Spinal cord (tissue), 10 donors: Measurements from ENCODE around the gene VASN. TPM values are rescaled to one million over a fixed set of nuclear protein-coding genes. Genes with fewer than 3 reads are reported as not detected.

Experiments used
- DNase-seq, 6 donors: peaks; one replicate each; pipeline versions ENCODE4 v3.0.0 to v3.0.0-alpha.2; 2013 to 2015; ENCODE audit warnings: low spot score in 6 of 6, low read depth in 4 of 6
- H3K27ac ChIP-seq: one replicate; pipeline ENCODE4 v1.5.1; 2013; ENCODE audit warnings: low read depth, low read length, control low read depth
- H3K27me3 ChIP-seq: one replicate; pipeline ENCODE4 v1.6.1; 2013; ENCODE audit warnings: low read length; ENCODE audit not compliant: control insufficient read depth, insufficient read depth
- H3K36me3 ChIP-seq: one replicate; pipeline ENCODE4 v1.6.1; 2013; ENCODE audit warnings: low read length; ENCODE audit not compliant: control insufficient read depth, insufficient read depth
- H3K4me1 ChIP-seq: one replicate; pipeline ENCODE4 v1.6.1; 2013; ENCODE audit warnings: low read length; ENCODE audit not compliant: control insufficient read depth, insufficient read depth
- H3K4me3 ChIP-seq: one replicate; pipeline ENCODE4 v1.5.1; 2013; ENCODE audit warnings: low read depth, low read length, control low read depth
- H3K9me3 ChIP-seq: one replicate; pipeline ENCODE4 v1.6.1; 2013; ENCODE audit warnings: low read length; ENCODE audit not compliant: control insufficient read depth, insufficient read depth
- WGBS: methylation state at CpG from one replicate; pipeline ENCODE4 v1.1.5; 2013; ENCODE audit warnings: missing lambda C conversion rate; ENCODE audit not compliant: insufficient coverage; 5-methylcytosine and 5-hydroxymethylcytosine counted together
- polyA plus RNA-seq, 2 donors: library from polyadenylated mRNA; unstranded; fragments of 120-200 nt; gene quantifications; one replicate each; pipeline ENCODE4 v1.2.1, GENCODE V29; 2013; ENCODE audit not compliant: insufficient read length in 2 of 2
- small RNA-seq: library from RNA; depleted of rRNA; stranded (forward); fragments of <200 nt; gene quantifications from one replicate; pipeline ENCODE3, GENCODE V24; 2014; ENCODE audit warnings: low replicate concordance
- total RNA-seq, 2 donors: library from RNA; depleted of rRNA in 1 of 2; stranded (reverse); fragments of 120-200 nt in 1 of 2; fragments of >200 nt in 1 of 2; gene quantifications; one replicate each; pipeline versions ENCODE4 v1.2.3 to v1.2.4, GENCODE V29; 2013 to 2014
- donor health status: healthy.

The VASN gene
- total and polyA plus RNA-seq, 4 donors: 5.3 to 19.6 (median 9.5) TPM

GRCh38 chr16:4419402-4419959, 47.8 kb downstream of the VASN start:
- 82% methylated on average over 7 of the region's 7 CpGs for WGBS
- Histone ChIP-seq H3K4me1 (peaks cover 21% of the 10 kb centered on the region), H3K4me3 (no peak overlapping the region), H3K27ac (no peak overlapping the region), H3K36me3 (no peaks in the 10 kb centered on the region), H3K9me3 (no peaks in the 10 kb centered on the region), H3K27me3 (no peaks in the 10 kb centered on the region)
- no peak for DNase-seq

- Histone ChIP-seq H3K27me3 (no peaks in the 10 kb centered on the region), H3K4me3 (no peak overlapping the region), H3K27ac (no peak overlapping the region), H3K9me3 (no peaks in the 10 kb centered on the region), H3K4me1 (peaks cover 15% of the 10 kb centered on the region), H3K36me3 (no peaks in the 10 kb centered on the region)
- WGBS: no CpG with 5 or more reads among the region's 8 CpGs
- no peak for DNase-seq
Observed at GRCh38 chr16:4420505-4421105, 49.0 kb downstream of the VASN start.

- under 1% methylated on average over 68 of the region's 68 CpGs for WGBS
- peak; percentile 88 to 98 (median 94) for DNase-seq
- peaks cover 18% of the 10 kb centered on the region for H3K36me3 ChIP-seq
- no peaks in the 10 kb centered on the region for H3K27me3 ChIP-seq
- peak within 1 kb of the TSS; percentile 98 for H3K27ac ChIP-seq
- no peaks in the 10 kb centered on the region for H3K9me3 ChIP-seq
- H3K4me3 ChIP-seq: peak within 1 kb of the TSS; percentile 97
- H3K4me1 ChIP-seq: peaks cover 10% of the 10 kb centered on the region
Observed at GRCh38 chr16:4425378-4426020, 53.9 kb downstream of the VASN start, which contains the start of gene DNAJA3. Gene DNAJA3, plus strand, starts transcription at chr16:4425868. Its CDS starts 14 bp downstream, at chr16:4425882.

- DNase-seq: no peak
- Histone ChIP-seq H3K9me3 (no peaks in the 10 kb centered on the region), H3K27me3 (no peaks in the 10 kb centered on the region), H3K27ac (peak overlapping the region; percentile 98), H3K36me3 (peaks cover 21% of the 10 kb centered on the region), H3K4me3 (peak overlapping the region; percentile 97), H3K4me1 (peaks cover 10% of the 10 kb centered on the region)
- WGBS: 4% methylated on average over 20 of the region's 31 CpGs
Observed at GRCh38 chr16:4426021-4426684, 54.5 kb downstream of the VASN start.

- H3K27ac ChIP-seq: no peak overlapping the region
- no peaks in the 10 kb centered on the region for H3K27me3 ChIP-seq
- WGBS: 88% methylated on average over 9 of the region's 12 CpGs
- H3K9me3 ChIP-seq: no peaks in the 10 kb centered on the region
- peaks cover 27% of the 10 kb centered on the region for H3K36me3 ChIP-seq
- peaks cover 10% of the 10 kb centered on the region for H3K4me1 ChIP-seq
- no peak for DNase-seq
- peak overlapping the region; percentile 97 for H3K4me3 ChIP-seq
Observed at GRCh38 chr16:4426722-4427372, 55.2 kb downstream of the VASN start.

- H3K9me3 ChIP-seq: no peaks in the 10 kb centered on the region
- H3K4me1 ChIP-seq: peaks cover 10% of the 10 kb centered on the region
- H3K36me3 ChIP-seq: peaks cover 34% of the 10 kb centered on the region
- H3K4me3 ChIP-seq: no peak overlapping the region
- no peak for DNase-seq
- 93% methylated on average over 6 of the region's 7 CpGs for WGBS
- H3K27me3 ChIP-seq: no peaks in the 10 kb centered on the region
- no peak overlapping the region for H3K27ac ChIP-seq
Observed at GRCh38 chr16:4428500-4428899, 56.9 kb downstream of the VASN start.

- WGBS: 98% methylated on average over 5 of the region's 9 CpGs
- no peaks in the 10 kb centered on the region for H3K27me3 ChIP-seq
- H3K27ac ChIP-seq: no peak overlapping the region
- H3K9me3 ChIP-seq: no peaks in the 10 kb centered on the region
- peaks cover 5% of the 10 kb centered on the region for H3K4me1 ChIP-seq
- H3K4me3 ChIP-seq: no peak overlapping the region
- H3K36me3 ChIP-seq: peaks cover 36% of the 10 kb centered on the region
- no peak for DNase-seq
Observed at GRCh38 chr16:4431023-4431422, 59.4 kb downstream of the VASN start.

Small RNA genes lying within 50 kb of the gene (small RNA-seq; reads per million reads assigned to genes)
- gene AC012676.2: not detected

Other genes with a start within 250 kb of the VASN start
- 1 to 10 TPM; 1.6 to 1.9 TPM for gene SRL, start 129.8 kb upstream of the VASN start, total RNA-seq
- gene SRL, start 129.8 kb upstream of the VASN start, polyA plus RNA-seq: 1 to 10 TPM; 1.7 to 1.8 TPM
- 1 to 10 TPM; 4.7 to 7.1 TPM for gene TFAP4, start 98.8 kb upstream of the VASN start, total RNA-seq
- gene TFAP4, start 98.8 kb upstream of the VASN start, polyA plus RNA-seq: 10 to 100 TPM; 11.3 to 16.2 TPM
- 1 to 10 TPM; 4.9 to 7.7 TPM for gene GLIS2, start 55.8 kb upstream of the VASN start, total RNA-seq
- 10 to 100 TPM; 27.4 to 30.9 TPM for gene GLIS2, start 55.8 kb upstream of the VASN start, polyA plus RNA-seq
- 10 to 100 TPM; 18.3 to 35.7 TPM for gene PAM16, start 20.5 kb upstream of the VASN start, total RNA-seq
- gene PAM16, start 20.5 kb upstream of the VASN start, polyA plus RNA-seq: 10 to 100 TPM; 41.2 to 55.3 TPM
- gene CORO7, start 44.7 kb downstream of the VASN start, total RNA-seq: 10 to 100 TPM; 22.7 to 28.2 TPM
- gene CORO7, start 44.7 kb downstream of the VASN start, polyA plus RNA-seq: 10 to 100 TPM; 55.9 to 61.8 TPM
- gene DNAJA3, start 54.0 kb downstream of the VASN start, total RNA-seq: 10 to 100 TPM; 37.3 to 41.7 TPM
- 10 to 100 TPM; 35.4 to 45.0 TPM for gene DNAJA3, start 54.0 kb downstream of the VASN start, polyA plus RNA-seq
- gene NMRAL1, start 102.8 kb downstream of the VASN start, total RNA-seq: 10 to 100 TPM; 28.6 to 60.8 TPM
- gene NMRAL1, start 102.8 kb downstream of the VASN start, polyA plus RNA-seq: 10 to 100 TPM; 46.7 to 58.5 TPM
- gene HMOX2, start 104.5 kb downstream of the VASN start, total RNA-seq: 10 to 100 TPM; 64.5 to 71.4 TPM
- gene HMOX2, start 104.5 kb downstream of the VASN start, polyA plus RNA-seq: 100 to 1,000 TPM; 109 to 130 TPM
- gene CDIP1, start 166.9 kb downstream of the VASN start, total RNA-seq: 10 to 100 TPM; 20.5 to 29.3 TPM
- 10 to 100 TPM; 74.7 to 74.8 TPM for gene CDIP1, start 166.9 kb downstream of the VASN start, polyA plus RNA-seq
- gene C16orf96, start 184.5 kb downstream of the VASN start, total RNA-seq: under 1 TPM; 0.50 TPM
- under 1 TPM; 0.71 to 0.74 TPM for gene C16orf96, start 184.5 kb downstream of the VASN start, polyA plus RNA-seq
- 10 to 100 TPM in 1 of 2 donors, 1 to 10 TPM in 1; 2.2 to 11.2 TPM for gene UBALD1, start 243.0 kb downstream of the VASN start, total RNA-seq
- gene UBALD1, start 243.0 kb downstream of the VASN start, polyA plus RNA-seq: 10 to 100 TPM; 40.3 to 42.6 TPM